SH-SY5Y (cell line): ENCODE measurements around the gene TMEM130.

Experiments used
- GATA2 ChIP-seq: IDR thresholded peaks from 2 replicates; pipeline ENCODE4 v1.6.1; 2011; ENCODE audit warnings: mild to moderate bottlenecking, low read depth, low read length
- GATA3 ChIP-seq: IDR thresholded peaks from 2 replicates; pipeline ENCODE4 v1.6.1; 2011; ENCODE audit warnings: low read depth, mild to moderate bottlenecking, low read length, moderate library complexity

The TMEM130 gene

GRCh38 chr7:98880485-98880884 is 10.7 kb upstream of the TMEM130 start:
- TF ChIP-seq GATA2 (no peak), GATA3 (no peak)

GRCh38 chr7:98879979-98880315 is 10.1 kb upstream of the TMEM130 start:
- TF ChIP-seq GATA3 (no peak), GATA2 (no peak)

DNA sequence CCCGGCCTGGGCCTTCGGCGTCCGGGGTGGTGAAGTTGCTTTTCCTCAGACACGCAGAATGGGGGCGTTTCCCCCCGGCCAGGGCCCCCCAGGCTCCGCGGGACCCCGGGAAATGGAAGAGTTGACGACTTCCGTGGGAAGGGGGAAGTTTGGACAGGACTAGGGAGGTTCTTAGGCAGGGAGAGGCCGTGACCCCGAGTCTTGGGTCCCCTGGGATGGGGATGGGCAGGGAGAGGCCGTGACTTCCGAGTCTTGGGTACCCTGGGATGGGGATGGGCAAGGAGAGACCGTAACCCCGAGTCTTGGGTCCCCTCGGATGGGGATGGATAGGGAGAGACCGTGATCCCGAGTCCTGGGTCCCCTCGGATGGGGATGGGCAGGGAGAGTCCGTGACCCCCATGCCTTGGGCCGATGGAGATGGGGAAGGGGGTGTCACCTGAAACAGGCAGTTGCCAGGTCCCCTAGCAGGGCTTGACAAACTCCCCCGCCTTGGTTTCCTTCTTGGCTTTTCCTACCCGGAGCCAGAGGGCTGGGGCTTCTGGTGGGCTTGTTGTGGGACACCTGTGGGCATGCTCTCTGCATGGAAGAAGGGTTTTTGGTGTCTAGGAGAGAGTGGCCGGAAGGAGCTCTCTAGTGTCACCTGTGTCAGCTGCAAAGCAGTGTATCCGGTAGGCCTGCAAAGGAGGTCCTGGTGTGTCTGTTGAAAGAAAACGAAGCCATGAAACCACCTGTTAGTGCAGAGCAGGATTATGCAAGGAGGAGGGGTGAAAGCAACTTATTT is 9.6 kb upstream of the TMEM130 start:
- no peak for TF ChIP-seq GATA2
- no peak for TF ChIP-seq GATA3

DNA sequence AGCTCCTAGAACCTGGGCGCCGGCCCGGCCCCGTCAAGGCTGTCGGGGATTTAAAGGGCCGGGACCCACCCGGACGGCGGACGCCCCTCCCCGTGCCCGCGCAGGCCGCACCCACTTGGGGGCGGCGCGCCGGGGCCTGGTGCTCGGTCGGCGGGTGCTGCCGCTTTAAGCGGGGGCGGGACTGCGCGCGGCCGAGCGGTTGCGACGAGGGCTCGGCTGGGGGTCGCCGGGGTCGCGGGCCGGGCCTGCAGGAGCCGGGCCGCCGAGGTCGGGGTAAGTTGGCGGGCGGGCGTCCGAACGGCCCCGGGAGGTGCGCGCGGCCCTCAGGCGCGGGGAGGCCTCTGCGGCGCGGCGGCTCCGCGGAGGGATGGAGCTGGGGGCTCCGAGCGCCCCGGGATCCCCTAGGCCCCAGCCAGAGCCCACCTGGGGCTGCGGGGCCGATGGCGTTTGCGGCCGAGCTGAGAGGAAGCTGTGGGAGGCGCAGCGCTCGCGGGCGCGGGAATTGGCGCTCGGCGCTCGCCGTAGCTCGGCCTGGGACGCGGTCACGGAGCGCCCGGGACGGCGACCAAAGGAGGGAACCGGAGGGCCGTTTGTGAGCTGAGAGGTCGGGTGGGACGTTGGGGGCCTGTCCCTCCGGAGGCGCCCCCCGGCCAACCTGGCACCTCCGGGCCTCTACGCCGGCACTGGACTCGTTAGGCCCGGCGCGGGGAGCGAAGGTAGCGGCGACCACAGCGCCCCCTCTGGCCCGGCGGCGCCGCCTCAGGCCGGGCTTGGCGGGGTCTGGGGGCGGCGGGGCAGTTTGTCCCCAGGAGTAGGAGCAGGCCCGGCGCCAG is 8.8 kb upstream of the TMEM130 start, which contains the start of gene TRRAP:
Gene TRRAP, plus strand, starts transcription at position 168 of the 833 bp plus-strand sequence. CDS start 2,619 bp downstream, outside the sequence.
- TF ChIP-seq GATA3 = no peak
- no peak for TF ChIP-seq GATA2

- TF ChIP-seq GATA2 (no peak), GATA3 (no peak)
Measured at GRCh38 chr7:98877692-98878364, 8.0 kb upstream of the TMEM130 start.

- TF ChIP-seq GATA2 (no peak), GATA3 (no peak)
Measured at GRCh38 chr7:98877146-98877545, 7.3 kb upstream of the TMEM130 start.

DNA sequence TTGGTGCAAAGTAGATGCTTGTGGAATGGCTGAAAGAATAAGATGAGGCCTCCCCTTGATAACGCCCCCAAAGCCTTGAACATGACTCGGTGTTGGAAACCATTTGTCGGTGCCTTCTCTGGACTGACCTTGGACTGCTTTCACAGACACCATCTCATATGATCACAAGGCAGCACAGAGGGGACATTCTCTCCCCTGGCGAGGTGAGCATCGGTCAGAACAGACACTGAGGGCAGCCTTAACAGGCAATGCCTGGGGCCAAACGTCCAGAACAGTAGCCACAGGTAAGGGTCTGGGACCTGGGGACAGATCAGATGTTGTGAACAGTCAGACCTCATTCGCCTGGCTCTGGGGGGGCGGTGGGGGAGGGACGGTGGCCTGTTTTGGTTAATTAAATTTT is 5.7 kb upstream of the TMEM130 start:
- no peak for TF ChIP-seq GATA3
- TF ChIP-seq GATA2 = no peak

- TF ChIP-seq GATA3 (no peak), GATA2 (no peak)
Measured at GRCh38 chr7:98874942-98875341, 5.1 kb upstream of the TMEM130 start.

DNA sequence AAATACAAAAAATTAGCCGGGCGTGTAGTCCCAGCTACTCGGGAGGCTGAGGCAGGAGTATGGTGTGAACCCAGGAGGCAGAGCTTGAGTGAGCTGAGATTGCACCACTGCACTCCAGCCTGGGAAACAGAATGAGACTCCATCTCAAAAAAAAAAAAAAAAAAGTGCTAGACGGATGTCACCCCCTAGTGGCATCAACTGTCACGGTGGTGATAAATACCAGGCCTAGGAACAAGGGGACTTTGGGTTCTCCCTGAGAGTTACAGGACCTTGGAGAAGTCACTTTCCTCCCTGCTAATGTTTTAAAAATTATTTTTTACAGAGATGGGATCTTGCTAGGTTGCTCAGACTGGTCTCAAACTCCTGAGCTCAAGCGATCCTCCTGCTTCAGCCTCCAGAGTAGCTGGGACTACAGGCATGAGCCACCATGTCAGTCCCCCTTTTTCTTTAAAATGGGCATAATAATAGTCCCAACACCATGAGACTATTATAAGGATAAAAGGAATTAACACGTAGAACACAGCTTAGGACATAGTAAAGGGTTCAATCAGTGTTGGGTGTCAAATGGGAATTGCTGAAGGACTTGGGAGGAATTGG is 2.6 kb upstream of the TMEM130 start:
- TF ChIP-seq GATA3 = no peak
- no peak for TF ChIP-seq GATA2

DNA sequence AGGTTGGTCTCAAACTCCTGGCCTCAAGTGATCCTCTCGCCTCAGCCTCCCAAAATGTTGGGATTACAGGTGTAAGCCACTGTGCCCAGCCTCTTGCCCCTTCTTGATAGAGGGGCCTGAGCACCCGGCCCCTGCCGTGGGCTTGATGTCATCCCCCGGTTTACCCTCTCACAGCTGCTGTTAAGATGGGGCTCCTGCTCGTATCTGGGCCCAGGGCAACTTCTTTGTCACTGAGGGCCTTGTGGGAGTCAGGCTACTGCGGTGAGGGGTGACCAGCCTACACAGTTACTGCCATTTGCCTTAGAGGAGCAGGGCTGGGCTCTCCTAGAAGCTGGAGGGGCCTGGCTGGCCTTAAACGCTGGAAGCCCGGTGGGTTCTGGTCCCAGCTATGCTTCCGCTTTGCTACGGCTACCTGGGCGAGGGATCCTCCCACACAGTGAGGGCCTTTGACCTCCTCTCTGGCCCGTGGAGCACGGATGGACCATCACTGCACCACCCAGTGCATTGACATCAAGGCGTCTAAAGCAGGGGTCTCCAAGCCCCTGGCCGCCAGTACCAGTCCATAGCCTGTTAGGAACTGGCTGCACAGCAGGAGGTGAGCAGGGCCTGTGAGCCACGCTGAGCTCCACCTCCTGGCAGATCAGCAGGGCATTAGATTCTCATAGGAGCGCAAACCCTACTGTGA is 1.1 kb upstream of the TMEM130 start:
- no peak for TF ChIP-seq GATA2
- TF ChIP-seq GATA3 = no peak

DNA sequence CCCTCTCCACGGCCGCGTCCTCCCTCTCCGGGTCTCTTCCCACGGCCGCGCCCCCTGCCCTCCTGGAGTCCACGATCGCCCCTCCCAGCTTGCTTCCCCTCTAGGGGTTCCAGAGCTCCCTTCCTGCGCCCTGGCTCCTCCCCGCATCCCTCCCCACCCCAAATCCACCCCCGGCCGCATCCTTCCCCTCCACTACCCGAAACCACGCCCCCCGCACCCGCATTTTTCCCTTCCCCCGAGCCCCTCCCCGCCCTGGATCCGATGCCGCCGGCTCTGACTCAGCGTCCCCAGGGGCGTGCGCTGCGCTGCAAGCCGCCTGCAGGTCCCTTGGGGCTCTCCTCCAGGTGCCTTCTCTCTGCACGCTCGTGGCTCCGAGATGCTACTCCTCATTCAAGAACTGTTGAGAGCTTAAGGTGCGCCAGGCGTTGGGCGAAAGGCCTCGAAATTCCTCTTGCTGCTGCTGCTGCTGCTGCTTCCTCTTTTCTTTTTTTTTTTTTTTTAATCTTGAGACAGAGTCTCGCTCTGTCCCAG is 372 bp upstream of the TMEM130 start:
- TF ChIP-seq GATA2 (no peak), GATA3 (no peak)

DNA sequence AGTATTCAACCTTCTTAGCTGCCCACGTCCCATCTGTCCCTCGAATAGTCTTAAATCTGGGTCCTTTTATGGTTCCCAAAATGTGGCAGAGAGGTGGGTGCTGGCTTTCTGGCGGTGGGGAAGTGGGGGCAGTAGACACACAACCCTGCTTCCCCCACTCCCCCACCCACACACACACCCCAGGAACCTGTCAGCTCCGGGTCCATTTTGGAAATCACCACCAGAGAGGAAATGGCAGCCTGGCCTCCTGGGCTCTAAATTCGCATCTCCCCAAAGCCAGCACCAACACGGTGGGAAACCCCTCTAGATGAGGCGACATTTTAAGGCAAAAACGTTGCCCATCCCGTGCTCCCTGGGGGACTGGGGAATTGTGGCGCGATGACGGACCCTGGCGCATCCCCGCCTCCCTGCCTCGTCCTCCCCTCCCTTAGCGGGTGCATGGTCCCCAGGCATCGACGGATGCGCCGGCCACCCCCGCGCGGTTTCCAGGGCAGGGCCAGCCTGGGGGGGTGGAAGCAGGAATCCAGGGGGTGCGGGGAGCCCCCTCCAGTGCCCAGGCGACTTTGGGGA is 702 bp downstream of the TMEM130 start:
- TF ChIP-seq GATA2 (no peak), GATA3 (no peak)

GRCh38 chr7:98868450-98868849 is 1.4 kb downstream of the TMEM130 start:
- TF ChIP-seq GATA2 (no peak), GATA3 (no peak)

DNA sequence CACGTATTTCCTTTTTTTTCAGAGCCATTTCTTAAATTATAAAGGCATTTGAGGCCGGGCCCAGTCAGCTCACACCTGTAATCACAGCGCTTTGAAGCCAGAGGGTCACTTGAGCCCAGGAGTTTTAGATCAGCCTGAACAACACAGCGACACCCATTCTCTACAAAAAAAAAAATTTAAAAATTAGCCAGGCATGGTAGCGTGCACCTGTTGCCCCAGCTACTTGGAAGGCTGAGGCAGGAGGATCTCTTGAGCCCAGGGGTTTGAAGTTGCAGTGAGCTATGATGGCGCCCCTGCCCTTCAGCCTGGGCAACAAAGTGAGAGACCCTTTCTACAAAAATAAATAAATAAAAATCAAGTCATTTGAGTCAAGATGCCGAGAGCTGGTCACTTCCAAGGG is 3.0 kb downstream of the TMEM130 start:
- TF ChIP-seq GATA2 = no peak
- TF ChIP-seq GATA3 = no peak
